Measurements from ENCODE around the gene GPC5.
"Not testable (repeated sequence)": the region's sequence is repeated elsewhere in the genome, so short reads cannot be mapped to it uniquely, and the experiment has no call there.

The GPC5 gene

GRCh38 chr13:91648012-91648411, 249.6 kb downstream of the GPC5 start:
- no peak for DNase-seq (ENCODE audit: low read depth in 2 of 2)

DNA sequence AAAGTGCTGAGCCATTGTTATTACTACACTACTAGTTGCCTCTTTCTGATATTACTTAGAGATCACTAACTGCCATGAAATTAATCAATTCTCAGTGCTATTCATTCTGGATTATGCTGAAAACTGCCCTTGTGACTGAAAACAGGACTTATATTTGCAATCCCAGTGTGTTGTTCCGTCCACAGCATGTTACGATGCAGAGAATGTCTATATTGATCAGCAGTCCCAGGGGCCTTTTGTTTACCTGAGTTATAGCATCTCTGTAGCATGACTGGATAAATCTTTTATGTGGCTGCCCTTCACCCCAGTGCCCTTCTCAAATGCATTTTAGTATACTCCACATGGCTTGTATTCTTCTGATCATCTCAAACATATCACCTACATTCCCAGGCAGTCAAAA, 251.0 kb downstream of the GPC5 start:
- no peak for DNase-seq (ENCODE audit: low read depth in 2 of 2)

- no peak for DNase-seq (ENCODE audit: low read depth in 2 of 2)
These were observed 254.2 kb downstream of the GPC5 start for GRCh38 chr13:91652404-91653301.

- no peak for DNase-seq (ENCODE audit: low read depth in 2 of 2)
These were observed 257.3 kb downstream of the GPC5 start for GRCh38 chr13:91655731-91656130.

- no peak for DNase-seq (ENCODE audit: low read depth in 2 of 2)
These were observed 258.9 kb downstream of the GPC5 start for GRCh38 chr13:91657283-91657682.

- DNase-seq (ENCODE audit: low read depth in 2 of 2): no peak
These were observed 261.0 kb downstream of the GPC5 start for GRCh38 chr13:91659256-91660075.

GRCh38 chr13:91660076-91660415, 261.6 kb downstream of the GPC5 start:
- no peak for DNase-seq (ENCODE audit: low read depth in 2 of 2)

- DNase-seq (ENCODE audit: low read depth in 2 of 2): no peak
These were observed 263.5 kb downstream of the GPC5 start for GRCh38 chr13:91661692-91662490.

- DNase-seq (ENCODE audit: low read depth in 2 of 2): no peak
These were observed 265.6 kb downstream of the GPC5 start for GRCh38 chr13:91664039-91664438.

- DNase-seq (ENCODE audit: low read depth in 2 of 2): no peak
These were observed 269.1 kb downstream of the GPC5 start for GRCh38 chr13:91667486-91667885.

DNA sequence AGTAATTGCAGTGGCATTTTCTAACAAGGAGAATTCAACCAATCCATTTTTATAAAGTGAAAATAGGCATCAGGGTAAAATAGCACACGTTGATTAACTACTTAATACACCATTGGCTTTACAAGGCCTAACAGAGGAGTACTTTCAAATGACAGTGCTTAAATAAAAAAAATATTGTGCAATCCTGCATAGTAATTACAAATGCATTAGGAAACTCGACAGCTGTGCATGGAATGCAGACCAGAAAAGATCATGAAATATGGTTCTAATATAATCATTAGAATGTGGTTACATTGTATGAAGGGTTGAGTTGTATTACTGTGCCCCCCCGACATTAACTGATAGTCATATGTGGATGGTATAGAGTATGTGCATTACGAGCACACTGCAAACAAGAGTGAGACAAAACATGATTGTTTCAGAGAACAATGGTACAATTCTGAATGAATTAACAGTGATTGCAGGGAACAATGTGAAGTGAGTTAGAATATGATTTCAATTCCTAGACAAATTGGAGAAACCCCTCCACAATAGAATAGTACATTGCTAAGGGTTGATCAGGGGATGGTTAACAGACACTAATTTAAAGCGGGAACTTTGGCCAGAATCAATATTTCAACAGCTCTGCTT, 270.6 kb downstream of the GPC5 start:
- no peak for DNase-seq (ENCODE audit: low read depth in 2 of 2)

DNA sequence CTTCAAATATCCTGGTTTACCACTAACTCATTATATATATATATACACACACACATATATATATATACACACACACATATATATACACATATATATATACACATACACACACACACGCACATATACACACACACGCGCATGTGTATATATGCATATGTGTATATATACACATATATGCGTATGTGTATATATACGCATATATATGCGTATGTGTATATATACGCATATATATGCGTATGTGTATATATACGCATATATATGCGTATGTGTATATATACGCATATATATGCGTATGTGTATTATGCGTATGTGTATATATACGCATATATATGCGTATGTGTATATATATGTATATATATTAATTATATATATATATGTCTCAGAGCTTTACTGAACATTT, 275.9 kb downstream of the GPC5 start:
- not testable (repeated sequence) for DNase-seq (ENCODE audit: low read depth in 2 of 2)

DNA sequence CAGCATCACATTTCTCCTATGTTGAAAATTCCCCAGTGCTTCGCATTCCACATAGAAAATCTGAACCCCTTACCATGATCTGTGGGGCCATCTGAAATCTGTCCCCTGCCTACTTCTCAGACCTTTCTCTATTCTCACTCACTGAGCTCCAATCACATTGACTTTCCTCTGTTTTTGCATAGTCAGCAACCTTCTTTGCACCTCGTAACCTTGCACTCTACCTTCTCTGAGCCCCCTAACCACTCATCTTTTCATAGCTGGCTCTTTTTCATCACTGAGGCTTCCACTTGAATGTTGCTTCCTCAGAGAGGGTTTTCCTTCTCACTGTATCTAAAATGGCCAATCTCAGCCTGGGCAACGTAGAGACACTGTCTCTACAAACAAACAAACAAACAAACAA, 286.3 kb downstream of the GPC5 start:
- DNase-seq (ENCODE audit: low read depth in 2 of 2): no peak

DNA sequence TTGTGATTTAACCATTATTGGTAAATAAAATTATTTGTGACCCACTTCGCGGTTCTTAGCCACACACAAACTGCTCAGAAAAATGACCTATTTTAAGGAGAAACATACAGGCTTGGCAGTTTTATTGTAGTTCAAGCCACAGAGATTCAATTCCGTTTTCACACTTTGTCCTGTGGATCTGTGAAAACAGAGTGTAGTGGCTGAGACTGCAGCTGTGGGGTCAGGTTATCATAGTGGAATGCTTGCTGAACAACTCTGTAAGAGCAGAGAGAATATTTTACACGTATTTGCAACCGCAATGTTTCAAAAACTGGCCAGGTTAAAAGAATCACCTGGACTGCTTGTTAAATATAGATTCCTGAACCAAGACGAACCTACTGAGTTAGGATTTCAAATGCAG, 292.5 kb downstream of the GPC5 start:
- DNase-seq (ENCODE audit: low read depth in 2 of 2): no peak

DNA sequence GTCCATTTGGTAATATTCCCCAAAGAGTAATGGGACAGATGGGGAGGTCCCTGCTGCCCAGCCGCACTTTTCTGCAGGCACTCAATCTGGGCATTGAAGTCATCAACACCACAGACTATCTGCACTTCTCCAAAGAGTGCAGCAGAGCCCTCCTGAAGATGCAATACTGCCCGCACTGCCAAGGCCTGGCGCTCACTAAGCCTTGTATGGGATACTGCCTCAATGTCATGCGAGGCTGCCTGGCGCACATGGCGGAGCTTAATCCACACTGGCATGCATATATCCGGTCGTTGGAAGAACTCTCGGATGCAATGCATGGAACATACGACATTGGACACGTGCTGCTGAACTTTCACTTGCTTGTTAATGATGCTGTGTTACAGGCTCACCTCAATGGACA, 295.0 kb downstream of the GPC5 start:
- no peak for DNase-seq (ENCODE audit: low read depth in 2 of 2)

- DNase-seq (ENCODE audit: low read depth in 2 of 2): no peak
These were observed 299.9 kb downstream of the GPC5 start for GRCh38 chr13:91698308-91698707.

- no peak for DNase-seq (ENCODE audit: low read depth in 2 of 2)
These were observed 300.3 kb downstream of the GPC5 start for GRCh38 chr13:91698767-91699166.

DNA sequence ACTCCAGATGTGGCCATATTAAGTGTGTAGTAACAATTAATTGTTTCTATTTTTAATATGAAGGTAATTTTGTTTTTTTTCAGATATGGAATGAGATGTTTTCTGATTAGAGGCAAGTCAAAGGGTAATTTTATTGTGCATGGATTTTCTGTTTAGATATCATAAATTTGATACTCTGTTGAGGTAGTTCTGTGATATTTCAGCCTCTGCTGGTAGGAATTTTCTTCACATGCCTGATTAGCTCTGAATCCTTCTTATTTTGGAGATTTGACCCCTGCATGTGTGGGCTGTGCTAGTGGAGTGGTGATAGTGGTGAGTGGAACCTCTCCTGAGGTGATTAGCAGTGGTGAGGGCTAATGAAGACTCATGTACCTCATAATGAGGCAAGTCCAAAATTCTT, 301.4 kb downstream of the GPC5 start:
- no peak for DNase-seq (ENCODE audit: low read depth in 2 of 2)

GRCh38 chr13:91701975-91702374, 303.6 kb downstream of the GPC5 start:
- DNase-seq (ENCODE audit: low read depth in 2 of 2): no peak

- no peak for DNase-seq (ENCODE audit: low read depth in 2 of 2)
These were observed 304.0 kb downstream of the GPC5 start for GRCh38 chr13:91702411-91702810.

DNA sequence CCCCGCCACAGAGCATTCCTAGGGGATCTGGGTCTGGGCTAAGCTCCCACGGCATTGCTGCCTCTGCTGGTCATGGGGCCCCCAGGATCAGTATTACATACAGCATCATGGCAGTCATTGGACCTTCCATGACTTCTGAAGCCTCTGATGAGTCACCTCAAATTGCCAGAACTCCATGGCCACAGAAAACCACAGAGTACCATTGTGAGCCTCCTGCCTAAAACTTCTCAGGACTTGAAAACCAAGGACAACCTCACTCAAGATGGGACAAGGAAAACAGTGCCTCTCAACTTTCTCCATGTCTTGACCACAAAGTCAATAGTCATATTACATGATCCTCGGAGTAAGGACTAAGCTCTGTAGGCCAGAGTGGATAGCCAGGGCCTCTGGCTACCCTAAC, 306.0 kb downstream of the GPC5 start:
- DNase-seq (ENCODE audit: low read depth in 2 of 2): no peak

- no peak for DNase-seq (ENCODE audit: low read depth in 2 of 2)
These were observed 310.1 kb downstream of the GPC5 start for GRCh38 chr13:91708558-91708957.
